H9 (cell line): ENCODE measurements around the gene JTB. TPM values are rescaled to one million over a fixed set of nuclear protein-coding genes. Genes with fewer than 3 reads are reported as not detected.

Source experiments
- DNase-seq: peaks from one replicate; pipeline ENCODE4 v3.0.0-alpha.2; 2017
- H2AFZ ChIP-seq: one replicate; pipeline ENCODE4 v1.6.1; 2013; ENCODE audit warnings: mild to moderate bottlenecking, low read length, control low read depth, moderate library complexity
- H2AK5ac ChIP-seq: 2 replicates; pipeline ENCODE4 v1.6.1; 2013; ENCODE audit warnings: low read length, control low read depth, mixed read lengths; ENCODE audit not compliant: insufficient read length
- H2BK120ac ChIP-seq: one replicate; pipeline ENCODE4 v1.6.1; 2013; ENCODE audit warnings: low read depth, mild to moderate bottlenecking, low read length, control low read depth, inconsistent platforms; ENCODE audit not compliant: poor library complexity, severe bottlenecking
- H2BK12ac ChIP-seq: 2 replicates; pipeline ENCODE4 v1.6.1; 2013; ENCODE audit warnings: low read length, control low read depth, mixed read lengths, low read depth; ENCODE audit not compliant: insufficient read length
- H2BK15ac ChIP-seq: 2 replicates; pipeline ENCODE4 v1.6.1; 2013; ENCODE audit warnings: low read depth, low read length, control low read depth
- H2BK20ac ChIP-seq: one replicate; pipeline ENCODE4 v1.6.1; 2013; ENCODE audit warnings: low read depth, mild to moderate bottlenecking, low read length, control low read depth, inconsistent platforms; ENCODE audit not compliant: poor library complexity, severe bottlenecking
- H2BK5ac ChIP-seq: 2 replicates; pipeline ENCODE4 v1.6.1; 2013; ENCODE audit warnings: low read length, control low read depth, mixed read lengths; ENCODE audit not compliant: insufficient read length
- H3K14ac ChIP-seq: 2 replicates; pipeline ENCODE4 v1.6.1; 2013; ENCODE audit warnings: low read length, control low read depth; ENCODE audit not compliant: insufficient read depth
- H3K18ac ChIP-seq: 2 replicates; pipeline ENCODE4 v1.6.1; 2013; ENCODE audit warnings: low read depth, mild to moderate bottlenecking, mixed read lengths, low read length, control low read depth; ENCODE audit not compliant: insufficient read length
- H3K23ac ChIP-seq: 2 replicates; pipeline ENCODE4 v1.6.1; 2013; ENCODE audit warnings: low read length, control low read depth, mixed read lengths, low read depth; ENCODE audit not compliant: insufficient read length
- H3K23me2 ChIP-seq: 2 replicates; pipeline ENCODE4 v1.6.1; 2013; ENCODE audit warnings: low read depth, mild to moderate bottlenecking, mixed read lengths, low read length, control low read depth; ENCODE audit not compliant: insufficient read length, poor library complexity, severe bottlenecking
- H3K27ac ChIP-seq: 2 replicates; pipeline ENCODE4 v1.5.1; 2013; ENCODE audit warnings: low read length, control low read depth, mixed read lengths, low read depth; ENCODE audit not compliant: insufficient read length
- H3K27me3 ChIP-seq: 2 replicates; pipeline ENCODE4 v1.6.1; 2013; ENCODE audit warnings: low read length, control low read depth, inconsistent platforms; ENCODE audit not compliant: insufficient read depth
- H3K4ac ChIP-seq: 2 replicates; pipeline ENCODE4 v1.6.1; 2013; ENCODE audit warnings: low read depth, mild to moderate bottlenecking, control low read depth, inconsistent platforms, low read length, moderate library complexity
- H3K4me1 ChIP-seq: 2 replicates; pipeline ENCODE4 v1.6.1; 2013; ENCODE audit warnings: low read length, control low read depth, inconsistent platforms; ENCODE audit not compliant: insufficient read depth
- H3K4me2 ChIP-seq: 2 replicates; pipeline ENCODE4 v1.6.1; 2013; ENCODE audit warnings: low read length, control low read depth, mixed read lengths; ENCODE audit not compliant: insufficient read length, insufficient read depth
- H3K56ac ChIP-seq: 2 replicates; pipeline ENCODE4 v1.6.1; 2013; ENCODE audit warnings: low read depth, mild to moderate bottlenecking, mixed read lengths, low read length, control low read depth; ENCODE audit not compliant: insufficient read length
- H3K79me1 ChIP-seq: 2 replicates; pipeline ENCODE4 v1.6.1; 2013; ENCODE audit warnings: low read depth, mild to moderate bottlenecking, moderate library complexity, low read length, control low read depth, inconsistent platforms; ENCODE audit not compliant: insufficient read depth, poor library complexity, severe bottlenecking
- H3K79me2 ChIP-seq: 2 replicates; pipeline ENCODE4 v1.6.1; 2013; ENCODE audit warnings: low read length, control low read depth, inconsistent platforms; ENCODE audit not compliant: insufficient read depth
- H3K9ac ChIP-seq: 2 replicates; pipeline ENCODE4 v1.6.1; 2013; ENCODE audit warnings: low read length, control low read depth, mixed read lengths; ENCODE audit not compliant: insufficient read length; ENCODE audit errors: extremely low read depth
- H3K9me3 ChIP-seq: one replicate; pipeline ENCODE4 v1.6.1; 2013; ENCODE audit warnings: low read depth, low read length, inconsistent platforms; ENCODE audit not compliant: control insufficient read depth
- H3T11ph ChIP-seq: one replicate; pipeline ENCODE4 v1.6.1; 2013; ENCODE audit warnings: mild to moderate bottlenecking, low read length, control low read depth, inconsistent platforms
- H4K20me1 ChIP-seq: one replicate; pipeline ENCODE4 v1.6.1; 2013; ENCODE audit not compliant: control insufficient read depth, insufficient read length, insufficient read depth
- H4K5ac ChIP-seq: 2 replicates; pipeline ENCODE4 v1.6.1; 2013; ENCODE audit warnings: low read depth, mild to moderate bottlenecking, mixed read lengths, low read length, control low read depth; ENCODE audit not compliant: insufficient read length
- H4K8ac ChIP-seq: replicated peaks from 2 replicates; pipeline ENCODE4 v1.6.1; 2013; ENCODE audit warnings: low read length, control low read depth, mixed read lengths, low read depth; ENCODE audit not compliant: insufficient read length
- H4K91ac ChIP-seq: 2 replicates; pipeline ENCODE4 v1.6.1; 2013; ENCODE audit warnings: low read depth, mild to moderate bottlenecking, moderate library complexity, mixed read lengths, low read length, control low read depth; ENCODE audit not compliant: insufficient read length
- H3K27ac Mint-ChIP-seq, 3 experiments: 2 replicates in 2 of 3; 3 replicates in 1 of 3; pipeline ENCODE4 v1.8.0; 2020 to 2021; ENCODE audit warnings: mixed read lengths in 3 of 3, mild to moderate bottlenecking in 1 of 3, moderate library complexity in 1 of 3
- H3K27me3 Mint-ChIP-seq: 2 replicates; pipeline ENCODE4 v1.8.0; 2021; ENCODE audit warnings: low read depth, mild to moderate bottlenecking, moderate library complexity, mixed read lengths
- H3K36me3 Mint-ChIP-seq, 3 experiments: 2 replicates in 2 of 3; 3 replicates in 1 of 3; pipeline ENCODE4 v1.8.0; 2020 to 2021; ENCODE audit warnings: low read depth in 3 of 3, mixed read lengths in 3 of 3; ENCODE audit not compliant: insufficient read depth in 1 of 3
- H3K4me1 Mint-ChIP-seq, 2 experiments: 2 replicates each; pipeline ENCODE4 v1.8.0; 2020; ENCODE audit warnings: mixed read lengths in 2 of 2
- H3K4me3 Mint-ChIP-seq, 2 experiments: 2 replicates in 1 of 2; 3 replicates in 1 of 2; pipeline ENCODE4 v1.8.0; 2020 to 2021; ENCODE audit warnings: mild to moderate bottlenecking in 2 of 2, mixed read lengths in 2 of 2, moderate library complexity in 1 of 2
- H3K9me3 Mint-ChIP-seq, 2 experiments: 2 replicates in 1 of 2; 3 replicates in 1 of 2; pipeline ENCODE4 v1.8.0; 2020; ENCODE audit warnings: mild to moderate bottlenecking in 2 of 2, mixed read lengths in 2 of 2, moderate library complexity in 1 of 2
- CTCF ChIP-seq: fragments of 200-600 bp; sonication (generic); conservative IDR thresholded peaks from 3 replicates; pipeline ENCODE4 v1.8.0; 2021; ENCODE audit warnings: antibody characterized with exemption, mild to moderate bottlenecking
- WGBS: extraction: QIAGEN DNeasy Blood & Tissue Kit; methylation state at CpG from one replicate; pipeline ENCODE4 v1.1.7; 2013; ENCODE audit warnings: missing lambda C conversion rate, low lambda C conversion rate, mixed read lengths; ENCODE audit not compliant: insufficient read length; ENCODE audit errors: extremely low coverage; 5-methylcytosine and 5-hydroxymethylcytosine counted together
- total RNA-seq: library from RNA; stranded (reverse); gene quantifications from 2 replicates; pipeline ENCODE4 v1.2.1, GENCODE V29; 2021

Gene JTB
- total RNA-seq, 1 experiment from 2014 or later, result 85.4 TPM

- no peak for DNase-seq
- Histone ChIP-seq H2BK15ac (no peak overlapping the region), H3K18ac (no peak overlapping the region), H3T11ph (no peak overlapping the region), H2AK5ac (no peak overlapping the region), H3K27me3 (no peaks in the 10 kb centered on the region), H4K91ac (no peak overlapping the region), H3K4ac (no peak overlapping the region), H3K4me1 (no peaks in the 10 kb centered on the region; the same call in 1 of the 2 replicates), H3K14ac (no peak overlapping the region), H2BK20ac (no peak overlapping the region), H3K56ac (no peak overlapping the region), H3K23me2 (peaks cover 5% of the 10 kb centered on the region), H3K9ac (no peak overlapping the region), H2BK12ac (no peak overlapping the region), H2BK120ac (no peak overlapping the region), H3K4me2 (peak overlapping the region; percentile 52), H4K5ac (no peak overlapping the region), H3K79me1 (peaks cover 3% of the 10 kb centered on the region), H3K27ac (no peak overlapping the region), H2AFZ (no peak overlapping the region), H2BK5ac (no peak overlapping the region), H4K8ac (no peak overlapping the region), H3K23ac (no peak overlapping the region), H3K79me2 (no peaks in the 10 kb centered on the region), H3K9me3 (no peaks in the 10 kb centered on the region), H4K20me1 (no peaks in the 10 kb centered on the region)
- peak overlapping the region; percentile 82 to 93; a peak in 4 of 5 replicates for H3K4me3 Mint-ChIP-seq
- WGBS, result no CpG with 5 or more reads among the region's 3 CpGs
- H3K27ac Mint-ChIP-seq, result 0 out of 7 replicates have a peak overlapping the region, but pooled peaks of 1 of the 3 experiments have one; percentile 9
- peaks cover 10 to 17% of the 10 kb centered on the region in 2 experiments for H3K4me1 Mint-ChIP-seq
- H3K27me3 Mint-ChIP-seq, result no peaks in the 10 kb centered on the region
- peaks cover 14 to 55% (median 38%) of the 10 kb centered on the region in 3 experiments for H3K36me3 Mint-ChIP-seq
- no peak for TF ChIP-seq CTCF
- H3K9me3 Mint-ChIP-seq, result no peaks in the 10 kb centered on the region
These were observed 32.7 kb downstream of the JTB start for GRCh38 chr1:153944827-153945117.
